Endothelial cell of umbilical vein (primary cell): ENCODE measurements around the gene SULF2. TPM values are rescaled to one million over a fixed set of nuclear protein-coding genes. Genes with fewer than 3 reads are reported as not detected.

Experiments used
- BruUV-seq: library from RNA; stranded (reverse); fragments of 400-500 nt; replicated peaks from 2 replicates; lab custom pipeline; 2021; lab: Mats Ljungman, UMichigan
- CTCF ChIA-PET: fragments of 300-600, 350-600 bp; sonication (Branson Sonifier 250); formaldehyde crosslinking; loops from one replicate; lab custom pipeline; 2021; ENCODE audit warnings: antibody characterized with exemption, inconsistent platforms; lab: Charles Lee
- POLR2A ChIA-PET: fragments of 300-600, 350-600 bp; sonication (Branson Sonifier 250); formaldehyde crosslinking; loops from one replicate; lab custom pipeline; 2021; ENCODE audit warnings: antibody characterized with exemption, inconsistent platforms; lab: Charles Lee
- DNase-seq: peaks from one replicate; pipeline ENCODE4 v3.0.0-alpha.2; 2011; ENCODE audit warnings: low read depth, low spot score
- FAIRE-seq: peaks from 2 replicates; lab custom pipeline; 2011; peaks lifted over from hg19 to GRCh38; lab: Jason Lieb, UNC
- H2AFZ ChIP-seq: 2 replicates; pipeline ENCODE4 v1.6.0; 2012; ENCODE audit warnings: low read depth, low read length, control low read depth, inconsistent platforms
- H3K27ac ChIP-seq: 2 replicates; pipeline ENCODE4 v1.5.1; 2011; ENCODE audit warnings: low read depth, mild to moderate bottlenecking, control low read depth, low read length, moderate library complexity; ENCODE audit not compliant: insufficient read depth
- H3K27me3 ChIP-seq, 2 experiments: 2 replicates each; pipeline versions ENCODE4 v1.6.0 to v1.6.1; 2011; ENCODE audit warnings: low read length in 2 of 2, mixed read lengths in 1 of 2; ENCODE audit not compliant: control insufficient read depth in 2 of 2, insufficient read depth in 2 of 2
- H3K36me3 ChIP-seq, 2 experiments: 2 replicates in 1 of 2; 3 replicates in 1 of 2; pipeline ENCODE4 v1.5.1; 2011; ENCODE audit warnings: low read length in 2 of 2, mild to moderate bottlenecking in 1 of 2, moderate library complexity in 1 of 2; ENCODE audit not compliant: control insufficient read depth in 2 of 2, insufficient read depth in 2 of 2; ENCODE audit errors: extremely low read depth in 1 of 2
- H3K4me1 ChIP-seq: 3 replicates; pipeline ENCODE4 v1.5.1; 2011; ENCODE audit warnings: mild to moderate bottlenecking, low read length; ENCODE audit not compliant: control insufficient read depth, insufficient read depth; ENCODE audit errors: extremely low read depth
- H3K4me2 ChIP-seq: 2 replicates; pipeline ENCODE4 v1.6.1; 2011; ENCODE audit warnings: low read length, control low read depth, mixed read lengths; ENCODE audit not compliant: insufficient read depth
- H3K4me3 ChIP-seq, 3 experiments: fragments of 200-600 bp in 1 of 3; sonication (generic), shearing (Covaris generic) in 1 of 3; replicated peaks in 1 of 3; 2 replicates each; pipeline ENCODE4 v1.5.1; 2011 to 2016; ENCODE audit warnings: control low read depth in 3 of 3, low read length in 3 of 3, mild to moderate bottlenecking in 2 of 3, inconsistent platforms in 1 of 3, low read depth in 1 of 3, moderate library complexity in 1 of 3; ENCODE audit not compliant: insufficient read depth in 1 of 3
- H3K79me2 ChIP-seq: 2 replicates; pipeline ENCODE4 v1.6.0; 2012; ENCODE audit warnings: low read length, inconsistent platforms; ENCODE audit not compliant: control insufficient read depth, insufficient read depth
- H3K9ac ChIP-seq: replicated peaks from 2 replicates; pipeline ENCODE3; 2011; ENCODE audit warnings: low read length, control low read depth; ENCODE audit not compliant: insufficient read depth; ENCODE audit errors: extremely low read depth
- H3K9me1 ChIP-seq: replicated peaks from 3 replicates; pipeline ENCODE4 v1.6.0; 2011; ENCODE audit warnings: mild to moderate bottlenecking, low read length; ENCODE audit not compliant: control insufficient read depth, insufficient read depth; ENCODE audit errors: extremely low read depth
- H3K9me3 ChIP-seq: replicated peaks from 2 replicates; pipeline ENCODE4 v1.5.1; 2012; ENCODE audit warnings: low read length, inconsistent platforms; ENCODE audit not compliant: control insufficient read depth, insufficient read depth
- H4K20me1 ChIP-seq: replicated peaks from 2 replicates; pipeline ENCODE3; 2011; ENCODE audit warnings: mild to moderate bottlenecking, low read length; ENCODE audit not compliant: control insufficient read depth, insufficient read depth; ENCODE audit errors: extremely low read depth
- EZH2 ChIP-seq: IDR thresholded peaks from 2 replicates; pipeline ENCODE4 v1.6.1; 2012; ENCODE audit warnings: borderline replicate concordance, low read depth, mild to moderate bottlenecking, moderate library complexity, low read length, inconsistent platforms; ENCODE audit not compliant: severe bottlenecking
- FOS ChIP-seq: IDR thresholded peaks from 2 replicates; pipeline ENCODE4 v1.6.1; 2011; ENCODE audit warnings: mild to moderate bottlenecking, low read length, moderate library complexity, borderline replicate concordance; ENCODE audit not compliant: insufficient read depth
- GATA2 ChIP-seq: IDR thresholded peaks from 2 replicates; pipeline ENCODE4 v1.7.0; 2011; ENCODE audit warnings: low read depth, mild to moderate bottlenecking, moderate library complexity, mixed read lengths, low read length; ENCODE audit not compliant: insufficient read length, insufficient read depth
- JUN ChIP-seq: IDR thresholded peaks from 2 replicates; pipeline ENCODE4 v1.6.1; 2011; ENCODE audit warnings: borderline replicate concordance, low read depth; ENCODE audit not compliant: insufficient read length, insufficient read depth
- MYC ChIP-seq: IDR thresholded peaks from one replicate; pipeline ENCODE4 v1.6.1; 2011; ENCODE audit warnings: mild to moderate bottlenecking, low read depth, low read length
- POLR2A ChIP-seq: IDR thresholded peaks from 2 replicates; pipeline ENCODE4 v1.6.1; 2012; ENCODE audit warnings: low read depth, mild to moderate bottlenecking, control low read depth, low read length
- POLR2AphosphoS5 ChIP-seq: IDR thresholded peaks from 2 replicates; pipeline ENCODE4 v1.6.1; 2012; ENCODE audit warnings: low read depth, mild to moderate bottlenecking, control low read depth, low read length, moderate library complexity; ENCODE audit not compliant: insufficient read depth
- dilution Hi-C: fragments of 300-500 bp; cut with MboI; formaldehyde crosslinking; loops from one replicate; pipeline ENCODE4 v1.15.0; 2019; ENCODE audit warnings: low sequenced_read_pairs; ENCODE audit not compliant: extremely low pct_ligation_motif_present
- intact Hi-C: fragments of 100-400 bp; cut with micrococcal nuclease; formaldehyde crosslinking; loops from one replicate; pipeline ENCODE4 v1.10.0; 2022
- polyA plus RNA-seq, 4 experiments: library from polyadenylated mRNA; depleted of rRNA in 3 of 4; stranded (reverse) in 3 of 4; unstranded in 1 of 4; fragments of >200 nt; gene quantifications; 2 replicates each; pipeline versions ENCODE4 v1.2.1 to v1.2.3, GENCODE V29; 2011 to 2012; ENCODE audit warnings: missing spikeins in 1 of 4
- total RNA-seq: library from RNA; stranded (reverse); gene quantifications from 2 replicates; pipeline ENCODE4 v1.2.3, GENCODE V29; 2021
- TF ChIP-seq, protein P1 (sequence below): IDR thresholded peaks from 2 replicates; pipeline ENCODE4 v1.6.1; 2011; ENCODE audit not compliant: insufficient read depth, insufficient read length

SULF2 gene
- total and polyA plus RNA-seq, 2 donors (not counting 3 experiments of a cell fraction or from before 2014, with no cell fraction given) = 58.5 to 160 TPM

DNA sequence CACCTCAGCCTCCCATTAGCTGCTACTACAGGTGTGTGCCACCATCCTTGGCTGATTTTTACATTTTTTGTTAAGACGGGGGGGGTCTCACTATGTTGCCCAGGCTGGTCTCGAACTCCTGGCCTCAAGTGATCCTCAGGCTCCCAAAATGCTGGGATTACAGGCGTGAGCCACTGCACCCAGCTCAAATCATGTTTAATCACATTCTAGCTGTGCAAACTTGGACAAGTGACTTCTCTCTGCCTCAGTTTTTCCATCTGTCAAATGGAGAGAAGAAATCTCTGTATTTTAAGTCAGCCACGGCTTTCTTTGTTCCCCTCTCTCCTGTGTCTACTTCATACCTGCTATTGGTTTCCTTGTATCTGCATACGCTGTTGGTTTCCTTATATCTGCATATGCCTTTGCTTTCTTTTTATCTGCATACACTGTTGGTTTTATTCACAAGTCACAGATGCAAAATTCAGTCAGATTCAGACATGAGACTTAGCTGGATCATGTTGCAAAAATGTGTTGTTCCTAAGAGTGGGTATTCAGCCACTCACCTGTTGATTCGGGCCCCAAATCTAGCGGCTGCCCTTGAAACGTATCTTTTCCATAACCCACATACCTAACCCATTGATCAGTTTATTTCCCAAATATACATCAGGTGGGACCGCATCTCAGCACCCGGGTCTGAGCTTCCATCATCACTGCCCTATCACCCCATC lies 30.2 kb downstream of the SULF2 start:
- ChIA-PET POLR2A (no interaction called here), CTCF (interaction anchor here (1.3 kb wide), 1 partner anchor 865 kb away, joined by 7 read pairs; no protein-coding TSS in a partner anchor)
- H3K4me1 ChIP-seq = no peaks in the 10 kb centered on the region
- no peak overlapping the region for H3K27ac ChIP-seq
- no peak overlapping the region for H3K4me2 ChIP-seq
- H3K9me3 ChIP-seq = no peaks in the 10 kb centered on the region
- H3K27me3 ChIP-seq = no peaks in the 10 kb centered on the region
- no peaks in the 10 kb centered on the region for H3K9me1 ChIP-seq
- dilution Hi-C loops (no loop called here), intact Hi-C loops (no loop called here)
- TF ChIP-seq POLR2A = no peak
- TF ChIP-seq JUN = no peak
- TF ChIP-seq MYC = no peak
- TF ChIP-seq, protein P1, sequence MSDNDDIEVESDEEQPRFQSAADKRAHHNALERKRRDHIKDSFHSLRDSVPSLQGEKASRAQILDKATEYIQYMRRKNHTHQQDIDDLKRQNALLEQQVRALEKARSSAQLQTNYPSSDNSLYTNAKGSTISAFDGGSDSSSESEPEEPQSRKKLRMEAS = no peak
- TF ChIP-seq EZH2 = no peak
- TF ChIP-seq POLR2AphosphoS5 = no peak
- no peaks in the 10 kb centered on the region for H4K20me1 ChIP-seq
- H3K4me3 ChIP-seq = no peak overlapping the region
- H2AFZ ChIP-seq = no peak overlapping the region
- no TSS peak for BruUV-seq
- no peak for FAIRE-seq
- H3K9ac ChIP-seq = no peak overlapping the region
- no peaks in the 10 kb centered on the region for H3K79me2 ChIP-seq
- H3K36me3 ChIP-seq = no peaks in the 10 kb centered on the region
- DNase-seq = no peak

DNA sequence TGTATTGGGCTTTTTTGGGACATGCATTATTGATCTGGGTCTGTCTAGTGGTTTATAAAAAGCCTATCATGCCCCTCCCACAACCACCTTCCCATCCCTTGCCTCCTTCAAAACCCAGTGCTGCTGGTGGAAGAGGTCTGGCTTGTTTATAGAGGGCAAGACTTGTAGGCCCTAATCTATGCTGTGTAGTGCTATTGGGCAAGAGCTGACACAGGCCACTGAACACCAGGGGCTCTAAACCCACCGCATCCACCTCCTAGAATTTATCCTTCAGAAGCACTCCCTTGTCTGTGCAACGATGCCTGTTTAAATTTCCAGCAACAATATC lies 30.9 kb downstream of the SULF2 start:
- Histone ChIP-seq H4K20me1 (no peaks in the 10 kb centered on the region), H3K27ac (no peak overlapping the region), H3K9me1 (no peaks in the 10 kb centered on the region), H3K27me3 (no peaks in the 10 kb centered on the region), H3K9me3 (no peaks in the 10 kb centered on the region), H3K4me2 (no peak overlapping the region), H3K9ac (no peak overlapping the region), H3K36me3 (no peaks in the 10 kb centered on the region), H3K4me1 (no peaks in the 10 kb centered on the region), H3K4me3 (no peak overlapping the region), H3K79me2 (no peaks in the 10 kb centered on the region), H2AFZ (no peak overlapping the region)
- intact Hi-C loops = no loop called here
- BruUV-seq = no TSS peak
- CTCF ChIA-PET = no interaction called here
- TF ChIP-seq, protein P1 = no peak
- TF ChIP-seq EZH2 = no peak
- no peak for TF ChIP-seq GATA2
- TF ChIP-seq POLR2AphosphoS5 = no peak
- TF ChIP-seq POLR2A = no peak
- no peak for TF ChIP-seq MYC
- no peak for TF ChIP-seq FOS
- TF ChIP-seq JUN = no peak
- POLR2A ChIA-PET = no interaction called here
- no peak for DNase-seq
- FAIRE-seq = no peak
- dilution Hi-C loops = no loop called here
